ENCODE data around the gene NCL. TPM values are rescaled to one million over a fixed set of nuclear protein-coding genes. Genes with fewer than 3 reads are reported as not detected.

Gene NCL
- total and polyA plus RNA-seq, 2 of the 4 experiments (the other 2 are of a cell fraction): 267 to 289 TPM

DNA sequence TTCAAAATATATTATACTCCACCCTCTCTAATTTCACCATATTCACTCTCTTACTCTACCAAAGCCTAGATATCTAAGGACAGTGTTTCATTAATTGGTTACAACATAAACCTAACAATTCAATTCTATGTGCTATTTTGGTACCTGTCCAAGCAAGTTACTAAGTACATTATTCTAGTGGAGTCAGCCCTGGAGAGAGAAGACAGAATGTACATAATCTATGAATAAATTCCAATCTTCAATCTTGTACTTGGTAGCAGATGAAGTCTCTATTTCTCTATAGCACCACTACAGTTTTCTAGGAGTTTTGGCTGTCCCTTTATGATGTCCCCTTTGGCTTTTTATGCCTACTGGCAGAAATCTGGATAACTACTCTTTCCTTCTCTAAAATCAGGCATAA, 38.3 kb upstream of the NCL start:
- Histone ChIP-seq H4K20me1 (ENCODE audit: insufficient read depth, low read length) (no peaks in the 10 kb centered on the region), H3K27ac (ENCODE audit: insufficient read depth, low read length) (no peak overlapping the region), H3K4me2 (ENCODE audit: low read depth, low read length) (no peak overlapping the region), H2AFZ (replicated peaks; ENCODE audit: low read length, poor library complexity) (no peak overlapping the region), H3K79me1 (ENCODE audit: low read depth in 1 of 2, low read length in 2 of 2) (no peaks in the 10 kb centered on the region), H2BK120ac (ENCODE audit: low read depth, low read length) (no peak overlapping the region), H3K4me1 (ENCODE audit: control insufficient read depth, insufficient read depth, low read length) (no peaks in the 10 kb centered on the region), H3K9me1 (ENCODE audit: insufficient read depth, low read length) (no peaks in the 10 kb centered on the region), H2AK5ac (ENCODE audit: low read depth, low read length) (no peak overlapping the region), H2BK20ac (ENCODE audit: low read depth, low read length) (no peak overlapping the region), H3K4me3 (ENCODE audit: insufficient read depth, low read depth, low read length) (no peak overlapping the region), H3K9me3 (ENCODE audit: control insufficient read depth, insufficient read depth, low read length) (no peaks in the 10 kb centered on the region), H3K56ac (ENCODE audit: extremely low read depth, insufficient read depth, low read length) (no peak overlapping the region), H3K27me3 (ENCODE audit: control insufficient read depth, insufficient read depth, low read length) (no peaks in the 10 kb centered on the region), H2BK15ac (ENCODE audit: low read depth, low read length) (no peak overlapping the region), H3K18ac (ENCODE audit: low read depth, low read length) (no peak overlapping the region), H3K4ac (ENCODE audit: low read depth, low read length) (no peak overlapping the region), H2AK9ac (replicated peaks; ENCODE audit: low read depth, low read length, poor library complexity) (no peak overlapping the region), H3K36me3 (ENCODE audit: control insufficient read depth, insufficient read depth, low read length) (no peaks in the 10 kb centered on the region), H3K23ac (ENCODE audit: low read depth, low read length) (no peak overlapping the region), H4K91ac (ENCODE audit: insufficient read depth, low read depth, low read length) (no peak overlapping the region), H4K8ac (ENCODE audit: low read depth in 2 of 2, low read length in 2 of 2) (no peak overlapping the region), H3K9ac (ENCODE audit: low read depth, low read length) (no peak overlapping the region), H2BK5ac (ENCODE audit: low read depth, low read length, poor library complexity, severe bottlenecking) (no peak overlapping the region), H4K5ac (ENCODE audit: low read depth, low read length) (no peak overlapping the region), H3K14ac (replicated peaks; ENCODE audit: low read depth, low read length) (no peak overlapping the region)
- intact Hi-C loops (cut with micrococcal nuclease): no loop called here
- BruUV-seq (replicated peaks): no TSS peak
- TF ChIP-seq SMC3 (IDR thresholded peaks at IDR 0.05; ENCODE audit: low read depth, low read length): no peak
- TF ChIP-seq NFE2L2 (IDR thresholded peaks at IDR 0.05; ENCODE audit: low read depth, low read length): no peak
- no peak for TF ChIP-seq MXI1 (IDR thresholded peaks at IDR 0.05; ENCODE audit: borderline replicate concordance, low read depth, low read length)
- CTCF ChIA-PET: no interaction called here
- DNase-seq (no peak), ATAC-seq (ENCODE audit: low read depth) (no peak)
- POLR2A ChIA-PET (ENCODE audit: unreplicated experiment): no interaction called here
- in situ Hi-C loops (cut with MboI; ENCODE audit: low sequenced_read_pairs): no loop called here
- dilution Hi-C loops (cut with HindIII; ENCODE audit: low sequenced_read_pairs, unreplicated experiment): no loop called here
